Measurements from ENCODE around the gene ZCCHC7.

The ZCCHC7 gene

DNA sequence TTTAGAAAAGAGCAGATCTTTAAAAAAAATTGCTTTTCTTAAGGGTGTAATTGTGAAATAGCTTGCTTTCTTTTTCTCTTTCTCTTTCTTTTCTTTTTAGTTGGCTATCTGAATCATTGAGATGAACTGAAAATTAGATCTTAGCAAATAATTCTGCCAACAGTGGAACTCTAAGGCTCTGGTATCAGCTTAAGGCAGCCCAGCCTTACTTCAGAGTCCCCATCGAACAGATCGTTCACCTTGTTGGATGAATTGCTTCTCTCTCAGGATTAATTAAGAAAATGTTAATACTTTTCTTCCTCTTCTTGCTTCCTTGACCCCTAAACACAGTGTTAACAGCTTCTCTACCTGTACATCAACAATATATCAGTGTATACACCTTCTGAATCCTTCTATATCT is 92.1 kb downstream of the ZCCHC7 start:
- DNase-seq, result no peak

GRCh38 chr9:37215381-37215780 is 95.0 kb downstream of the ZCCHC7 start:
- DNase-seq, result no peak

DNA sequence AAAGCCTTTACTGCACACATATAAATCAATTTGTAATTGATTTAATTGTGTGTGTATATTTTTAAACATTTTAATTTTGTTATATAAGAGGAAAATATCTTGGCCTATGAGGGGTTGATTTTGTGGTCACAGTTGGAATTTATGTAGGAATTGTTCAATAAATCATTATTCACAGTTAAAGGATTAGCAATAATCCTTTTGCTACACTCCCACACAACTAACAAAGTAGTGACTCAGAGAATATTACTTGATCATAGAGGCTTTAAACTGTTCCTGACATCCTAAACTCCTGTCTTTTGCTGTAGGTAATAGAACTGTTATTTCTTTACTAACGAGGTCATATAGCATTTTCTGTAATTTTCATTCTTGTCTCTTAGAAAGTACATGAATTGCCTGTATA is 95.5 kb downstream of the ZCCHC7 start:
- no peak for DNase-seq

DNA sequence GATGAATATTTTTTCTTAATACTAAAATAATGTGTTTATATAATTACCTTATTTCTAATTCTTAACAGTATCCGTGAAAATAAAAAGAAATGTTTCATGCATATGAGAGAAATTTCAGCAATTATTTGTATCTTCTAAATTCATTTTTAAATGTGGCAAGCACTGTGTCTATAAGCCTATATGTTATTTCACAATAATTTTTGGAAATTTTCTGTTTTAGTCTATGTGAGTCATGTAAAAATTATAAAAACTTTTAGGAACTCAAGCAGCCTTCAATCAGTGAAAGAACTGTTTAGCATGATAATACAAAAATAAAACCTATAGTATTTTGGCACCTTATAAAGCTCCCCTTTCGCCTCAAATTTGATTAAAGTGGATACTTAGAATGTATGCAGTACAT is 96.8 kb downstream of the ZCCHC7 start:
- no peak for DNase-seq

DNA sequence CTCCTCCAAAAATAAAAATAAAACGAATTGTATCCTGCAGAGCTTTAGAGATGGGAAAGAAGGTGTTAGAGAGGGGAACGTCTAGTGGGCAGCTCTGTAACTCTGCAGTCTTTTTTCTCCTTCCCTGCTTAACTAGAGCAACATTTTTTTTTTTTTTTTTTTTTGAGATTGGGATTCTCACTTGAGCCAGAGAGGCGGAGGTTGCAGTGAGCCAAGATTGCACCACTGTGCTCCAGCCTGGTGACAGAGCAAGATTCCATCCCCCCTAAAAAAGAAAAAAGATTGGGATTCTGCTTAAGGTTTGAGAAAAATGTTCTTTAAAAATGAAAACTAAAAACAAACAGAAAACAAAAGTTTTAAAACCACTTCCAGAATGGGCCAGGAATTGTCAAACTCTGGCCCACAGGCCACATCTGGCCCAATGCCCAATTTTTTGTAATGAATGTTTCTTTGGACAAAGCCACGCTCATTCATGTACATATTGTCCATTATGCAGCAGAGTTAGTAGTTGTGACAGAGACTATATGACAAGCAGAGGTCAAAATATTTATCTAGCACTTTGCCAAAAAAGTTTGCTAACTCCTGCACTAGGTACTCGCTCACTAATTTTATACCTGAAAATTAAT is 98.5 kb downstream of the ZCCHC7 start:
- DNase-seq, result no peak

DNA sequence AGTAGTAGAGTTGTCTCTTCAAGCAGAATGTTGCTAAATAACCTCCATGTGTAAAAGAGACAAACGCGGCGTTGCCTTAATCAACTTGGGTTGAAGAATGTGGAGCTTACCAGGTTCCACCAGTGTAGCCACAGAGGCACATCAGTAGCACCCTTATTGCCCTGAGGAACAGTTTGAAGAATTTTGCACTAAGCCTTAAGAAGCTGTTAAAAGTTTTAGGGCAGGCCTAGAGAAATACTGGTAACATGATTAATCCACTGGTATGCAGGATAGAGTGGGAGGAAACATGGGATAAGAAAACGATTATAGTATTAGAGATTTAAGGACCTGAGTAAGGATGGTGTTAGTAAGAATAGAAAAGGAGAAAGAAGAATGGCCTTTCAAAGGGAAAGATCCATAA is 100.6 kb downstream of the ZCCHC7 start:
- DNase-seq, result no peak

DNA sequence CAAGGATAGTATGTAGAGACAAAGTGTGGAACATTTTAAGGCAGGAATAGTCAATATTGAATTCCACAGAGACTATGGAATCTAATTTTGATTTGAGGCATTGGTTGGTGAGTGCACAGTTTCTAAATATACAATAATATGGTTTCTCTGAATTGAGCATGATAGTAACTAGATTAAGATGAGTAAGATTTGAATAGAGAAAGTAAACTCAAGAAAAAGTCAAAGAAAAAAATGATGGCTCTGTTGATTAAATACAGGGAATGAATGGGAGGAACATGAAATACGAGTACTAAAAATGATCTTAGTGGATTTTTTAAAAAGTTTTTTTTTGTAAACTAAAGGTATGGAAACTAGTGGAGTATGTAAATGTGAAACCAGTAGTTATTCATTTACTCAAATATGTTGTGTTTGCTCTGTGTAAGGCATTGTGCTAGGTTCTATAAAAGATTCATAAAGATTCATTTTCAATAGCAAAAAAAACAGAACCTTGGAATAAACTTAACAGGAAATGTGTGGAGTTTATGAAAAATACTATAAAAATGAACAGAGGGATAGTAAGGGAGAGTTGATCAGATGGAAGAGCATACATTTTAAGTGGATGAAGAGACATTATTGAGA is 101.2 kb downstream of the ZCCHC7 start:
- DNase-seq, result no peak

DNA sequence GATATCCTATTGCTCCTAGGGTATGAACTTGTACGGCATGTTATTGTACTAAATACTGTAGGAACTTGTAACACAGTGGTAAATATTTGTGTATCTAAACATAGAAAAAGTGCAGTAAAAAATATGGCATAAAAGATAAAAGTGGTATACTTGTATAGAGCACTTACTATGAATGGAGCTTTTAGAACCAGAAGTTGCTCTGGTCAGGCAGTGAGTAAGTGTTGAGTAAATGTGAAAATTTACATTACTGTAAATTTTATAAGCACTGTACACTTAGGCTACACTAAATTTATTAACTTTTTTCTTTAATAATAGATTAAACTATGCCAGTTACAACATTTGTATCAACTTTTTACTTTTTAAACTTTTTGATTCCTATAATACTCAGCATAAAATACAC is 109.1 kb downstream of the ZCCHC7 start:
- no peak for DNase-seq

- no peak for DNase-seq
These were observed 109.6 kb downstream of the ZCCHC7 start for GRCh38 chr9:37229882-37230482.

DNA sequence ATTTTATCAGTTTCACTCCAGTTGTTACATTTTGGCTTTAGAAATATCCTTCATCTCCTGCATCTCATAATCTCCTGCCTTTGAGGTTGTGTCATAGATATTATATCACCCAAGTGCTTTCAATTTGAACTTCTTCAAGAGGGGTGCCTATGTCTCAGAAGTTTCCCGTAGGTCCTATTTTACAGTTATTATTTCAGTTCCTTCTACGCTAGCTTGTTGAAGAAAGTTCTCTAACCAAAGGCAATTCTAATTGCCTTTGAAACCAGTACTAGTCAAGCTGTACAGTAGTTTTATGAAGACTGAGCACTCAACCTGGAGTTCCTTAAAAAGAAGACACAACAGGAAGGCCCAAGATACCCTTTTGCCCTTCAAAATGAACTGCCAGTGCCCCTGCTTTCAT is 116.4 kb downstream of the ZCCHC7 start:
- DNase-seq, result no peak

- DNase-seq, result no peak
These were observed 117.7 kb downstream of the ZCCHC7 start for GRCh38 chr9:37238122-37238521.

DNA sequence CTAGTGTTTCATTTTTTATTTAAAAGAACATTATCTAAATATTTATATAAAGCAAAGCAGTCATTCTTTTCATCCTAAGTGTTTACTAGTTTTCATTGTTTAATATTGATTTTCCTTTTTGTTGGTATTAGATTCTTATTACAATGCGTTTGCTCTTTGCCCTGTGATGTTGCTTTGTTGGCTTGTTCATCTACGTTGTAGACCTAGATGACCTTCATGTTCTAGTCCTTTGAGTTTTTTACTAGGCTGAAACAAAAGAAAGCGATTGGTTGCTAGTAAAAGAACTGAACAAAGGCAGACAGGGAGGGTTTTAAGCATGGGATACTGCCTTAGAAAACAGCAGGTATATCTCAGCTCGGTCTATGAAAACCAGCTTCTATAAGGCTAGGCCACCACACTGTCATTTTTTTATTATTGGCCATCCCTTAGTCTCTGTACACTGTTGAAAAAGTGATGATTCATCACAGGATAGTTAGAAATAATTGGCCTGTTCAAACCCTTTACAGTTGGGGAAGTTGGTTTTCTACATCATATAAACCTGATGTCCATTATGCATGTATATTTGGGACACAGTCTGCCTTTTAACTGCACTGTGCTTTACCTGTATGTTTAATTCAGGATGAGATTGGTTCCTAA is 119.0 kb downstream of the ZCCHC7 start:
- no peak for DNase-seq

GRCh38 chr9:37239921-37240320 is 119.5 kb downstream of the ZCCHC7 start:
- no peak for DNase-seq

DNA sequence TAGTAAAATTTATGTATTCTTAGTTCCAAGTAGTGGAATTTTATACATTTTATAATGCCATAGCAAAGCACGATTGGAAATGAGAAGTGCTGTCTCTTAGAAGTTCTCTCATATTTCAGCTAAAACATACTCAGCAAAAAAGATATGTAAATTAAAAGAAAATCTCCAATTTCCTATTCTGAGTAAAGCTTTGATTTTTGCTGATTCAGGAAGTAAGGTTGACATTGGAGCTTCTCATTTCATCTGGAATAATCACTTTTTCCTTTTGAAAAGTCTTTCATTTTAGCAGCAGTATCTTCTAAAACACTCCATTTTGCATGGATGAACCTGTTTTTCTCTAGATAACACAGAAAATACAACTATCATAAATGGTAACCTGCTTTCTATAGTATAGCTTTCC is 121.0 kb downstream of the ZCCHC7 start:
- DNase-seq, result no peak

DNA sequence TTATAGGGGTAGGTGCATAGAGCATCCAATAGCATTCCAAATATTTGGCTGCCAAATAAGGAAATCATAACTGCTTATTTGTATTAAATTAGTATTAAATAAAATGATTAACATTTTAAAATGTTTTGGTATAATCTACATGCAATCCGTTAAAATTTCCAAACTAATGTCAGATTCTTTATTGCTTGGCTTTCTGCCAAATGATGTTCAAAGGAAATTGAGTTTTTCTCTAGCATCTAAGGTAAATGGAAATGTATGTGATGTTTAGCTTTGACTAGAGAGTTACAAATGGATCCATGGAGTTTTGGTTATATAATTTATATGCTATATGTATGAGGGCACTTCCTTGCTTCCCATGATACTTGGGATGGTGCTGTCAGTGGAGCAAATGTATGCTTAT is 121.7 kb downstream of the ZCCHC7 start:
- no peak for DNase-seq

GRCh38 chr9:37243588-37244345 is 123.4 kb downstream of the ZCCHC7 start:
- DNase-seq, result no peak

GRCh38 chr9:37246826-37247225 is 126.5 kb downstream of the ZCCHC7 start:
- DNase-seq, result no peak

- no peak for DNase-seq
These were observed 128.3 kb downstream of the ZCCHC7 start for GRCh38 chr9:37248651-37249163.

- DNase-seq, result no peak
These were observed 131.1 kb downstream of the ZCCHC7 start for GRCh38 chr9:37251452-37251851.

GRCh38 chr9:37253377-37253937 is 133.1 kb downstream of the ZCCHC7 start:
- no peak for DNase-seq

- DNase-seq, result no peak
These were observed 134.8 kb downstream of the ZCCHC7 start for GRCh38 chr9:37255187-37255586.

GRCh38 chr9:37255944-37256862 is 135.8 kb downstream of the ZCCHC7 start:
- DNase-seq, result no peak

Data from stimulated activated naive CD4-positive, alpha-beta T cell treated with Interleukin-2 at 50 U/mL for 16 hours (primary cell).